ENCODE measurements around the gene MAK.
A peak's percentile ranks its signal among the peaks of the same experiment; 100 is the strongest.
"Not testable (repeated sequence)": the region's sequence is repeated elsewhere in the genome, so short reads cannot be mapped to it uniquely, and the experiment has no call there.

Gene MAK, protein sequence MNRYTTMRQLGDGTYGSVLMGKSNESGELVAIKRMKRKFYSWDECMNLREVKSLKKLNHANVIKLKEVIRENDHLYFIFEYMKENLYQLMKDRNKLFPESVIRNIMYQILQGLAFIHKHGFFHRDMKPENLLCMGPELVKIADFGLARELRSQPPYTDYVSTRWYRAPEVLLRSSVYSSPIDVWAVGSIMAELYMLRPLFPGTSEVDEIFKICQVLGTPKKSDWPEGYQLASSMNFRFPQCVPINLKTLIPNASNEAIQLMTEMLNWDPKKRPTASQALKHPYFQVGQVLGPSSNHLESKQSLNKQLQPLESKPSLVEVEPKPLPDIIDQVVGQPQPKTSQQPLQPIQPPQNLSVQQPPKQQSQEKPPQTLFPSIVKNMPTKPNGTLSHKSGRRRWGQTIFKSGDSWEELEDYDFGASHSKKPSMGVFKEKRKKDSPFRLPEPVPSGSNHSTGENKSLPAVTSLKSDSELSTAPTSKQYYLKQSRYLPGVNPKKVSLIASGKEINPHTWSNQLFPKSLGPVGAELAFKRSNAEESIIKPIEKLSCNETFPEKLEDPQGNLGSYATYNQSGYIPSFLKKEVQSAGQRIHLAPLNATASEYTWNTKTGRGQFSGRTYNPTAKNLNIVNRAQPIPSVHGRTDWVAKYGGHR

DNA sequence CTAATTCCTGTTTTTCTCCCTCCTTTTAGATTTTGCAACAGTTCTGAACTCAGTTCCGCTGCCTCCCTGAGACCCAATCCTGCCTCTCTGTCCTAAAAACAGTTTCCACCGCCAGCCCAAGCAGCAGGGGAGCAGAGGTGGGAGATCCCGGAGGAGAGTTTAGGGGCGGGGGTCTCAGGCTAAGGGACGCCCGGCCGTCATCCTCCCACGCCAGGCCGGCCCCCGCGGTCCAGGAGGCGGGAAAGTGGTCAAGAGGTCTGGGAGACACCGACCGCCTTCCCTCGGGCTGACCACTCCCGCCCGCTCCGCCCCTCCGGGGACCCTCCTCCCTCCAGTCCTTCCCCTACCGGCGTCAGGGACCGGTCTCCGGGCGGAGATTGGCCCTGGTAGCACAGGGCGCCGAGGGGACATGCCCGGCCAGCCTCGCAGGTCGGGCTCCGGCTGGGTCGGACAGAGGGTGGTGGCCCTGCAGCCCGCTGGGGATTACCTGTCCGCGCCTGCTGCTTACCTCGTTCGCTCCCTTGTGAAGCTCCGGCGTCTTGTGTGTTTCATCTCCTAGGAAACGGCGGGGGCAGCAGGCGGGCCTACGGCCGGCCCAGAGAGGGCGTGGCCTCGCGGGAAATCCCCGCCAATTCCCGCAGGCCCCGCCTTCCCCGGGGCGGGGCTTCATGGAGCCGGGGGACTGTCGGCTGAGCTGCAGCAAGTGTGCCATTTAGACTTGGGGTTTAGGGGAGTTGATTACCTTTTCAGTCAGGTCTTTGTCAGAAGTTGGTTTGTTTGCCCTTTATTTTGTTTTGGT lies at the start of gene MAK:
MAK (minus strand) TSS at position 545 of the 799 bp plus-strand sequence. CDS start 7,891 bp downstream, outside the sequence.
- Histone ChIP-seq H3K9me3 (no peaks in the 10 kb centered on the region), H3K36me3 (no peaks in the 10 kb centered on the region), H3K27me3 (peaks cover 87% of the 10 kb centered on the region), H3K4me3 (ENCODE audit: low read depth in 1 of 2, low read length in 1 of 2) (peak within 1 kb of the TSS; percentile 79 to 91), H3K4me1 (ENCODE audit: control insufficient read depth in 1 of 2, insufficient read depth in 1 of 2, low read depth in 1 of 2, low read length in 1 of 2) (peaks cover 20 to 27% of the 10 kb centered on the region in 2 experiments), H3K27ac (peak within 1 kb of the TSS; percentile 73)
- TF ChIP-seq, protein P1, sequence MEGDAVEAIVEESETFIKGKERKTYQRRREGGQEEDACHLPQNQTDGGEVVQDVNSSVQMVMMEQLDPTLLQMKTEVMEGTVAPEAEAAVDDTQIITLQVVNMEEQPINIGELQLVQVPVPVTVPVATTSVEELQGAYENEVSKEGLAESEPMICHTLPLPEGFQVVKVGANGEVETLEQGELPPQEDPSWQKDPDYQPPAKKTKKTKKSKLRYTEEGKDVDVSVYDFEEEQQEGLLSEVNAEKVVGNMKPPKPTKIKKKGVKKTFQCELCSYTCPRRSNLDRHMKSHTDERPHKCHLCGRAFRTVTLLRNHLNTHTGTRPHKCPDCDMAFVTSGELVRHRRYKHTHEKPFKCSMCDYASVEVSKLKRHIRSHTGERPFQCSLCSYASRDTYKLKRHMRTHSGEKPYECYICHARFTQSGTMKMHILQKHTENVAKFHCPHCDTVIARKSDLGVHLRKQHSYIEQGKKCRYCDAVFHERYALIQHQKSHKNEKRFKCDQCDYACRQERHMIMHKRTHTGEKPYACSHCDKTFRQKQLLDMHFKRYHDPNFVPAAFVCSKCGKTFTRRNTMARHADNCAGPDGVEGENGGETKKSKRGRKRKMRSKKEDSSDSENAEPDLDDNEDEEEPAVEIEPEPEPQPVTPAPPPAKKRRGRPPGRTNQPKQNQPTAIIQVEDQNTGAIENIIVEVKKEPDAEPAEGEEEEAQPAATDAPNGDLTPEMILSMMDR (IDR thresholded peaks at IDR 0.05), result no peak

- TF ChIP-seq, protein P1 (IDR thresholded peaks at IDR 0.05), result no peak
- Histone ChIP-seq H3K4me3 (ENCODE audit: low read depth in 1 of 2, low read length in 1 of 2) (no peak within 1 kb of the TSS), H3K36me3 (no peaks in the 10 kb centered on the region), H3K27me3 (peaks cover 78% of the 10 kb centered on the region), H3K27ac (no peak within 1 kb of the TSS), H3K9me3 (no peaks in the 10 kb centered on the region), H3K4me1 (ENCODE audit: control insufficient read depth in 1 of 2, insufficient read depth in 1 of 2, low read depth in 1 of 2, low read length in 1 of 2) (peaks cover 0 to 10% of the 10 kb centered on the region in 2 experiments)
These were observed 48.6 kb upstream of the MAK start, which contains the start of gene SYCP2L for GRCh38 chr6:10886691-10887502. Gene SYCP2L (plus strand): TSS chr6:10887052. CDS start chr6:10887127, 75 bp downstream.

GRCh38 chr6:10886365-10886690 lies 48.0 kb upstream of the MAK start:
- not testable (repeated sequence) for H3K36me3 ChIP-seq; H3K27ac ChIP-seq; H3K9me3 ChIP-seq; H3K4me3 ChIP-seq (ENCODE audit: low read depth in 1 of 2, low read length in 1 of 2)
- peaks cover 84% of the 10 kb centered on the region for H3K27me3 ChIP-seq
- peaks cover 0 to 10% of the 10 kb centered on the region in 2 experiments for H3K4me1 ChIP-seq (ENCODE audit: control insufficient read depth in 1 of 2, insufficient read depth in 1 of 2, low read depth in 1 of 2, low read length in 1 of 2)

DNA sequence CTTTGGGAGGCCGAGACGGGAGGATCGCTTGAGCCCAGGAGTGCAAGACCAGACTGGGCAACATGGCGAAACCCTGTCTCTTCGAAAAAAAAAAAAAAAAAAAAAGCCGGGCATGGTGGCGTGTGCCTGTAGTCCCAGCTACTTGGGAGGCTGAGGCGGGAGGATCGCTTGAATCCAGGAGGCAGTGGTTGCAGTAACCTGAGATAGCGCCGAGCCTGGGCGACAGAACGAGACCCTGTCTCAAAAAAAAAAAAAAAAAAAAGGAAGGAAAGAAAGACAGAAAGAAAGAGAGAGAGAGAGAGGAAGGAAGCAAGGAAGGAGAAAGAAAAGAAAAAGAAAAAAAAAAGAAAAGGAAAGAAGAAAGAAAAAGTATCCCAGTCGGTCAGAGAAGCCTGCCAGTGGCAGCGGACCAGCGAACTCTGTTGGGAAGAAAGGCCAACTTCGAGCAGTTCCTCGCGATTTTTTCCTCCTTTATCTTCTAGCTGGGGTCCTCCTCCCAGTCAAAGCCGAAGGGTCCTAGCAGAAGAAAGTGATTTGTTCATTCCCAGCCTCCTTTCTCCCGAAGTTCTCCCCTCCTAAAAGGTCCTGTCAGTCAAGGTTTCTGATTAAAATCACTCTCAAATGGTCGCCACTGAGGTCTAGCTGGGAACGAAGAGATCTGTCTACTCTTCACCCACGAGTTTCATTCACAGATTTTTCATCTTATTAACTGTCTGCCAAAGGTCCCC lies 46.1 kb upstream of the MAK start:
- TF ChIP-seq, protein P1 (IDR thresholded peaks at IDR 0.05), result no peak
- Histone ChIP-seq H3K4me3 (ENCODE audit: low read depth in 1 of 2, low read length in 1 of 2) (no peak overlapping the region), H3K36me3 (no peaks in the 10 kb centered on the region), H3K4me1 (ENCODE audit: control insufficient read depth in 1 of 2, insufficient read depth in 1 of 2, low read depth in 1 of 2, low read length in 1 of 2) (peaks cover 0 to 10% of the 10 kb centered on the region in 2 experiments), H3K27ac (no peak overlapping the region), H3K9me3 (no peaks in the 10 kb centered on the region), H3K27me3 (peaks cover 99% of the 10 kb centered on the region)

Data from neutrophil (primary cell).